ENCODE data around the gene TMEM128.
"Not testable (repeated sequence)": the region's sequence is repeated elsewhere in the genome, so short reads cannot be mapped to it uniquely, and the experiment has no call there.

Gene TMEM128

DNA sequence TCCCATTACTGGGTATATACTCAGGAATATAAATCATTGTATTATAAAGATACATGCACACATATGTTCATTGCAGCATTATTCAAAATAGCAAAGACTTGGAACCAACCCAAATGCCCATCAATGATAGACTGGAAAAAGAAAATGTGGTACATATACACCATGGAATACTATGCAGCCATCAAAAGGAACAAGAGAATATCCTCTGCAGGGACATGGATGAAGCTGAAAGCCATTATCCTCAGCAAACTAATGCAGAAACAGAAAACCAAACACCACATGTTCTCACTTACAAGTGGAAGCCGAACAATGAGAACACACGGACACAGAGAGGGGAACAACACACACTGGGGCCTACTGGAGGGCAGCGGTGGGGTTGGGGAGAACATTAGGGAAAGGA lies 9.7 kb upstream of the TMEM128 start:
- DNase-seq, result not testable (repeated sequence)

DNA sequence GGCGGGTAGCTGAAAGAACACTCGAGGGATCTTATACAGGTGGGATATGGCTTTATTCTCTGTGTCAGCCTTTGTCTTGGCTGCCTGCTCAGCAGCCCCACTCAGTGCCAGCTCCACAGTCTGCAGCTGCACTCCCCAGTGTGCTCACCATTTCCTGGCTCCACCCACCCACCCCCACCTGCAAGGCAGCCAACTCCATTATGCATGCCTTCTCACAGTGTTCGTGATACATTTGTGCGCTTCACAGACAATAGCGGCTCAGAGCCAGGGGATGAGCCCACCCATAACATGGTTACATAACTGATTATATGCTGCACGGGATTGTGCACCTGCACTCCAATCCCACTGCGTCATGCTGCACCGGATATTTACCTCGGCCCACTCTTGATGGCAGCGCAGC lies 8.8 kb upstream of the TMEM128 start:
- no peak for DNase-seq

DNA sequence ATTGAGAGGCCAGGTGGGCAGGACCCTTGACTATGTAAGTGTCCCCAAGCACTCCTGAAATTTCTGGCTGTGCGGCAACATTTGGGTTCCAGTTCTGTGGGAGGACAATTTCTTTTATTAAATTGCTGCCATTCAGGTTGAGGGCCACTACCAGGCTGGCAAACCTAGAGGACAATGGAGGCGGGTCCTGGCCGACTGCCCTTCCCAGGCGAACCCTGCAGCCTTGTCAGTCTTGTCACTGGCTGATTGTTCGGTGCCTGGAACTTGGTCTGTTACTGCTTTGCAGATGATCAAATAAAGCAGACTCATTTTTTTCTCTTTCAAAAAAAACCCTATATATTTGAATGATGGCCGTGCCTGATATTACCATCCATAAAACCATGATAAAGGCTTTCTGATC lies 6.6 kb upstream of the TMEM128 start:
- DNase-seq, result no peak

DNA sequence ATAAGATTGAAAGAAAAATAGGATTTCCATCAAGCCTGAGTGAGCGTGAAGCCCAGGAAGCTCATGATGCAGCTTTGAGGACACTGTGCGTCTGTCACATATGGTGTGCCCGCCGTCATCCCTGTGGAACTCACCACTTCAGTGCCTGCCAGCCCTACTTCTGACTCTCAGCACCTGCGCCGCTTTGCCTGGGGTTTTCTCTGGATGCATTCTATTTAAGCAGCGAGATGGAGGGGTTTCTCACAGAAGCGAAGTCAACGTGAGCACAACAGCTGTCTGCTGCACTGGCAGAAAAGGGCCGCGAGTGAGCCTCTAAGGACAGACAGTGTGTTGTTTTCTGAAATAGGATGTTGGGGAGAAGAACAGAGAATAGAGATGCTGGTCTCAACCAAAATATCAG lies 6.2 kb upstream of the TMEM128 start:
- no peak for DNase-seq

DNA sequence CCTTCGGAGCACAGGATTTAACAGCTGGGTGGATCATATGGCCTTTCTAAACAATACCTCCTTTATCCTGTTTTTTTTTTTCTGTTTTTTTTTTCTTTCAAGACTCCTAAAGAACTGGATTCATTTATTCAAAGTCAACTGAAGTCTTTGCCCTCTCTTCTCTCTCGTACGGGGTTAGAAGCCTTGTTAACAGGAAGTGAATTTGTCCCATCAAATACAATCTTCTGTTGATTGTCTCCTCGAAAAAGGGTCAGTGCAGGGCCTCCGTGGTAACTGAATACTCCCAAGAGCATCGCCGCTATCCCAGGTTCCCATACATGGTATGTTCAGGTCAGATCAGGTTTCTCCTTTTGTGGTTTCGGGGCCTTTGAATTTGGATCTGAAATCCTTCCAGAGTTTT lies 1.8 kb upstream of the TMEM128 start:
- no peak for DNase-seq

DNA sequence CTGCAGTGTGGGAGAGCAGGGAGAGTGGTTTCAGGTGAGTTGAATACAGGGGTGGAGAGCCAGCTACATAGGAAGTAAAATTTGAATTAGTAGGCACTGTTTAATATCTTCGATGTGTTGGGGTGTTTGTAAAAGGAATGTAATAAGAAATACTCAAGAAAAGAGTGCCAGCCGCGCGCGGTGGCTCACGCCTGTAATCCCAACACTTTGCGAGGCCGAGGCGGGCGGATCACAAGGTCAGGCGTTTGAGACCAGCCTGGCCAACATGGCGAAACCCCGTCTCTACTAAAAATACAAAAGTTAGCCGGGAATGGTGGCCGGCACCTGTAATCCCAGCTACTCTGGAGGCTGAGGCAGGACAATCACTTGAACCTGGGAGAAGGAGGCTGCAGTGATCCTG lies 1.3 kb upstream of the TMEM128 start:
- DNase-seq, result not testable (repeated sequence)

DNA sequence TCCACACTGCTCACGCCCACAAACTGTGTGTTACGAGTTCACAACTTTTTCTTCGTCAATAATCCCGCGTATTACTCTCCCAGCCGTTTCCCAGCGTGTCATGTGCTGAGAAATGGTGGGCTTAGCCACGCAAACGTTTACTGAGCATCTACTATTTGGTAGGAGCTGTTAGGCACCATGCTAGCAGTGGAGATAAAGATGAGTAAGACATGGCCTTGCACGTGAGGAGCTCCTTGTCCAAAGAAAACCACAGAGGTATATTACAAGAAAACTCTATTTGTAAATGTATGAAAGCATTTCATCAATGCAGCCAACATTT lies 821 bp upstream of the TMEM128 start:
- no peak for DNase-seq

DNA sequence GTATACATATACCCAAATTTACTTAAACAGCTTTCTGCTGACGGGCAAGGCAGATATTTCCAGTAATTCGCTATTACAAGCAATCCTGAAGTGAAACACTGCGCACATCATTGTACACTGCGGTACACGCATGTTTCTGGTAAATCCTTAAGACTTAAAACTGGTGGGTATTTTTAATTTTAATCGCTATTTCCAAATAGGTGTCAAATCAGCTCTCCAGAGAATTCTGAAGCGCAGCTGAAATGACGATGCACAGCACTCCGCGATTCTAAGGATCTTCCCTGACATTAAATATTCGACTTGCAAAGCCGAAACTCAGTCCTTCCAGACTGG lies 361 bp downstream of the TMEM128 start:
- no peak for DNase-seq

DNA sequence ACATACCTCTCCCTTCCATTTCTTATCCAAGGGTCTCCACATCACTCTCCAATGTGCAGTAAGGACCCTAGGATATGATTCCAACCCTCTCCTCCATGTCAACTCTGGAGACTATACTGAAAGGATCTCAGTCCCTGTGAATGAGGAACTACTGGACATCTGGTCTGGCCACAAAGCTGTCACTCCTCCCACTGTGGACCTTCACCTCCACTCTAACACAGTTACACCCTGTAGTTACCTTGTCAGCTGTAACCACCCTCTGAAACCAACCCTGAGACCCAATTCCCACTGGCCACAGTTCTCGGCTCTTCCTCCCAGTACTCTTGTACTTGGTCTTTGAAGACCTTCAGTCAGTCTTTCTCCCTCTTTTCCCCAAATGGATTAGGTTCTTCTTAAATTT lies 2.9 kb downstream of the TMEM128 start:
- no peak for DNase-seq

DNA sequence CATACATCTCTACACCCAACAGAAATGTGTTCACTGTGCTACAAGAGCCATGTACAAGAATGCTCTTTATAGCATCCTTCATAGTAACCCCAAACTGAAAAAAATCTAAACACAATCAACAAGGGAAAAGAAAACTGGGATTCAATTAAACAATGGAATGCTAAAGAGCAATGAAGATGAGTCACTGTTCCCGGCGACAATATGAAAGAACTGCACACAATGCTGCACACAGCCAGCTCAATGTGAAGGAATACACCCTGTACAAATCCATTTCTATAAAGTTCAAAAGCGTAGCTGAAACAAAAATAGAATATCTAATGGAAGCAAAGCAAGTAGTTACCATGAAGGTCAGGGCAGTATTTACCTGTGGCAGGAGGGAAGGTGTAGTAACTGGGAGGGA lies 8.5 kb downstream of the TMEM128 start:
- DNase-seq, result not testable (repeated sequence)

DNA sequence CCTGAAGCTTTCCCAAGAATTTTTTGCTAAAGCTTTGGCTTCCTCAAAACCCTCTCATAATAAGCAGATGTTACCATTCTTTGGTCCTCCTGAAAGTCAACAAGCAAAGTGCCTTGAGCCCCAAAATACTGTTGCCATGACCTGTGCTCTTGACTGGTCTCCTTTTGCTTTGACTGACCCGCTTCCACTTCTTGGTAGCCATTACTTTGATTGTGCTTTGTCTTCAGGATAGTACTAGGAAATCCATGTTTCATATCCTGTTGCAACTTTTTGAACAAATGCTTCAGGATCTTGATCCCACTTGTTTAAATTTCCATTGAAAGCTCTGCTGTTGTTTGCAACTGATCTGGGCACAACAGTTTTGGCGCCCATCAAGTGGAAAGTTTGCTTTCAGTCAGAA lies 14.4 kb downstream of the TMEM128 start:
- no peak for DNase-seq

DNA sequence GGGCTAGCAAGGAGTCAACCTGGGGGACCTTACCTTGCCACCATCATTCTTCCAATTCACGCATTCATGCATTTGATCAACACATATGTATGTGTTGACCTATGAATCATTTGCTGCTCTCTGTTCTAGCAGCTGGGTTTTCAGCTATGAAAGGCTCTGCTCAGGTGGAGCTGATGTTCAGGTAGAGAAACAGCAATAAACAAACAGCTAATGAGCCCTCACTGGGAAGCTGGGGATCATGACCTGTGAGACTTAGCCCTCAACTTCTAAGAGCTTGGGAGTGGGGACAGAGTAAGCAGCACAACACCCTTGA lies 19.7 kb downstream of the TMEM128 start:
- DNase-seq, result no peak

DNA sequence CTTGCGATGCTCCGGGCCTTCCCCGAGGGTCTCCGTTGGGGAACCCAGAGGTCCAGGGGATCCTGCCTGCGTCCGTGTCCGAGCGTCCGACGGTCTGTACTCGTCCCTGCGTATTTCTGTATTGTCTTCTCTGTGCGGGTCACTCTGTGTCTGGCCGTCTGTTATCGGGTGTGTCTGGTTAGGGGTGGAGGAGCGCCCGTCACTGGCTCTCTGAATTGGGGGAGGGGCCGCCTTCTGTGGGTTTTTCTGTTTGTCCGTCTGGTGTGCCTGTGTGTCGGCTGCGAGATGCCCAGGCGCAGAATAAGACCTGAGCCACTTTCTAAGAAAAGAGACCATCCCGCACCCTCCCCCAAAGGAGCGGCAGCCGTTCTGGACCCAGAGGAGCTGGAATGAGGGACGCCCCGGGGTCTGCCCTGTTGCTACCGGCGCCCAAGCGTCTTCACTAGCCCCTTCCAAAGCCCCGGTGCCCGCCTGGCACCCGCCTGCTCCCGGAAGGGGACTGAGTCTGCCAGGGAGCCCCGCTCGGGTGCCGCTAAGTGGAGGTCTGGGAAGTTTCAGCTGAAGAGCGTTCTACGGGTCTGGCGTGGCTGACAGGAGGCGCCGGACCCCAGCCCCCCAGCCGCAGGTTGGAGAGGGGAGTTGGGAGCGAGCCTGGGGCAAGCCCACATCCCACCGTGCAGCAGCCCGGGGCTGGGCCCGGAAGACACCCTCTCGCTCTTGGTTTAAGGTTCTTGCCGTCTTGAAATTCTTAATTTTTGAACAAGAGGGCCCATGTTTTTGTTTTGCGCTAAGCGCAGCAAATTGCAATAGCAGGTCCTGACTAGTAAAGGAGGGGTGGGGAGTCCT lies 20.3 kb downstream of the TMEM128 start:
- DNase-seq, result no peak

DNA sequence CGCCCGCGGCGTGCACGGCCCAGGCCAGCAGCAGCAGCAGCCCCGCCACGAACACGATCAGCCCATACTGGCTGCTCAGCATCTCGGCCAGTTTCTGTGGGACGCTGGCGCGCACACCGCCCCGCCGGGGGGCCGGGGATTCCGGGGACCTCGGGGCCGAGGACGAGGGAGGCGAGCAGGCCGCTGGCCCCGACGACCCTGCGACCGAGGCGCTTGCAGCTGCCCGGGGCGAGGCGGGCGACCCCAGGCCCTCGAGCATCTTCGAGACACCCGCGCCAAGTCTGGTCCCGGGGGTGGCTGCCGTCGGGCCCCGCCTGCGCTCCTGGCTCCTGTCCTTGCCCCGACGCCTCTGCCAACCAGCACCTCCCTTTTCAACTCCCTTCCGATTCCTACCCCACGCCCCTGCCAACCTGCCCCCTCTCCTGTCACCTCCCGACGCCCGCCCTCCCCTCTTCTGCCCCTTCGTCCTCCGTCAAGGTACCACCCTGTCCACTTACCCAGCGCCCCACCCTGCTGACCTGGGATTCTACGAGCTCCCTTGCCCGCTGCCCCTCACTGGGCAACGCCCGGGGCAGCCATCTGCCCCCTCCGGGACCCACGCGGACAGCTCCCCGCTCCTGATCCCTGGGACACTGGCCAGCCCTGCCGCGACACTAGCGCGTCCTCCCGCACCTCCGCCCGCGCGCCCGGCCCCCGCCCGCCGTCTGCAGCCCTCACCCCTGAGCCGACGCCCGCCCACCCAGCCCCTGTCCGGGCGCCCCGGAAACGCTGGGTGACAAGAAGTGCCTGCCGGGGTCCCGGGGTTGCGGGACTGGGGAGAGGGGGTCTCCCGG lies 21.2 kb downstream of the TMEM128 start, which contains the start of gene OTOP1:
Gene OTOP1 (minus strand): TSS at position 324 of the 833 bp plus-strand sequence. CDS start 65 bp downstream, at position 259.
- DNase-seq, result no peak

DNA sequence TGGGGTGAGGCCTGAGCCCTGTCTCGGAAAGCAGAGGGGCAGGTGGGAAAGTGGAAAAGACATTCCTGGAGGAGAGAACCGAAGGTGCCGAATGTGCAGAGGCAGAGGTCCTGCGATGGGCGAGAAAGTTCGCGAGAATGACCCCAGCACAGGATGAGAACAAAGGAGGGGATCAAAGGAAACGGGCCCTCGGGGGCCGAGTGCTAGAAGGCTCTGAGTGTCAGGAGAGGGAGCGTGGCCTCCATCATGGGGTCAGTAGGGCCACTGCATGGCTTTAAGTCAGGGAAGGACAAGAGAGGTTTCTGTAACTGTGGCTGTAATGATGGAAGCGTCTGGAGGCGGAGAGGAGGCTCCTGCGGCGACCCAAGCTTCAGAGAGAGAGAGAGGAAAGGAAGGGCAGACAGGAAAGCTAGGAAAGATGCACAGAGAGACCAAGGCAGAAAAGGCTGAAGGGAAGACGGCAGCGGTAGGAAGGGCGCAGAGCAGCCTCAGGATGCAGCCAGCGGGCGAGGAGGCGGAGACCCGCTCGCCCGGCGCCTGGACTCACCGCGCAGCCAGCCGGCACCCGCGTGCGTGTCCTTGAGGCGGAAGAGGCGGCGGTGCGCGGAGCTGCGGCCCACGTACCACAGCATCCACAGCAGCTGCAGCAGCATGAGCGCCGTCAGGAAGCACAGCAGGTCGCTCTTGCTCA lies 22.0 kb downstream of the TMEM128 start:
- no peak for DNase-seq

DNA sequence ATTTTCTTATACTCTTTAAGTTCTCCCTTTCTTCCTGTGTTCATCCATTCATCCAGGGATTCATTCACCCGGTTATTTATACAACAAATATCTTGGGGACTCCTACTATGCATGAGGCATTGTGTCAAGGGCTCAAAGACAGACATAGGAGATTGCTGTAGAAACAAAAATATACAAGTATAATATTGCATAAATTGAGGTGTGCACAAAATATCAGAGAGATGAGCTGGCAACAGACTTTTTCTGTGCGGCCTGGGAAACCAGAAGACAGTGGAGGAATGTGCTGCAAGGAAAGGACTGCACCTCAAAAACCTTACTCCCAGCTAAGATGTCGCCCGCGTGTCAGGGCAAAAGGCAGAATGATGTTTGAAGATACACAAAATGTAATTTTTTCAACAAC lies 30.9 kb downstream of the TMEM128 start:
- no peak for DNase-seq

DNA sequence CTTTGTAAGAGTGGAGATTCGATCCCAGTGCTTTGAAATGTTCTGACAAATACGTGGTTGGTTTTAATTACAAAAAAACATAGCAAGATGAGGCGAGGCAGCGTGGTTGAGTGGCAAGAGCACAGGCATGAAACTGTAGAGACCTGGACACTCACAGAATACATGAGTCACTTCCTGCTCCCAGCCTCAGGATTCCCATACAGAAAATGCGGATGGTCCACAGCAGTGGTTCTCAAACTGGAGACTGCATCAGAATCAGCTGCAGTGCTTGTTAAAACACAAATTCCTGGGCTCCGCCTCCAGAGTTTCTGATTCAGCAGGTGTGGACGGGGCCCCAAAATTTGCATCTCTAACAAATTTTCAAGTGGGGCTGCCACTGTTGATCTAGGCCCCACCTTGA lies 31.4 kb downstream of the TMEM128 start:
- no peak for DNase-seq

DNA sequence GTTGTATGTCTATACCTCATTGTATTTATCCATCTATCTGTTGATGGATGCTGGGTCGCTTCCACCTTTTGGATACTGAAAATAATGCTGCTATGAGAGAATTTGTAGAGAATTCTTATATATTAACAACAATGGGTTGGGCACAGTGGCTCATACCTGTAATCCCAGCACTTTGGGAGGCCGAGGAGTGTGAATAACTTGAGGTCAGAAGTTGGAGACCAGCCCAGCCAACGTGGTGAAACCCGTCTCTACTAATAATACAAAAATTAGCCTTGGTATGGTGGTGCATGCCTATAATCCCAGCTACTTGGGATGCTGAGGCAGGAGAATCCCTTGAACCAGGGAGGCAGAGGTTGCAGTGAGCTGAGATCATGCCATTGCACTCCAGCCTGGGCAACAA lies 34.3 kb downstream of the TMEM128 start:
- not testable (repeated sequence) for DNase-seq

DNA sequence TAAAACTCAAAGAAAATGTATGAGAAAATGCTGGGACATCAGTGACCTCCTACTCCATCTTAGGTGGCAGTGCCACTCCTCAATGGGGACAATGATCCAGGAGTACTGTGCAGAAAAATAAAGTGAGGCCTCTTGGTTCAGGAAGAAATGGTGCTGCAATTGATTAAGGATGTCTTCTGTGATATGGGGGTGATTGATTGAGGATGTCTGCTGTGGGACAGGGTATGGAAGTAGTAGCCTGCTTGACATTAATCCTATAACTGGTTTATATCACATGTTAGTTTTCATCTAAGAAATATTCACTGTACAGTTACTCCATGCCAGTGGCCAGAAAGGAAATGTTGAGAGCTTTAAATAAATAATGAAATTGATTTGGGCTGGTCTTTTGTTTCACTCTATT lies 41.8 kb downstream of the TMEM128 start:
- DNase-seq, result no peak

DNA sequence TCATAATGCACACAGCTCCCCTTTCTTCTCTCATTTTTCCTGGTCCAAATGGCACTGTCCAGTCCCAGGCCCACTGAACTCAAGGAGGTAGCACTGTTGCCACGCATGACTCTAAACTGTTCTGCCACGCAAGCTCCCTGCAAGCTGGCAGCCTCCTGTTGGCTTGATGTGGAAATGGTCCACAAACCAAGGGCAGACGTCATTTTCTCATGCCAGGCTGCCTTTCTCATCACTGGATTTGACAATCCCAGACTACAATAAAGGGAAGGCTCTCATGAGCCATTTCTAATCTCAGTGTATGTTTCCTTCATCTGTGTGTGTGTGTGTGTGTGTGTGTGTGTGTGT lies 43.6 kb downstream of the TMEM128 start:
- no peak for DNase-seq

DNA sequence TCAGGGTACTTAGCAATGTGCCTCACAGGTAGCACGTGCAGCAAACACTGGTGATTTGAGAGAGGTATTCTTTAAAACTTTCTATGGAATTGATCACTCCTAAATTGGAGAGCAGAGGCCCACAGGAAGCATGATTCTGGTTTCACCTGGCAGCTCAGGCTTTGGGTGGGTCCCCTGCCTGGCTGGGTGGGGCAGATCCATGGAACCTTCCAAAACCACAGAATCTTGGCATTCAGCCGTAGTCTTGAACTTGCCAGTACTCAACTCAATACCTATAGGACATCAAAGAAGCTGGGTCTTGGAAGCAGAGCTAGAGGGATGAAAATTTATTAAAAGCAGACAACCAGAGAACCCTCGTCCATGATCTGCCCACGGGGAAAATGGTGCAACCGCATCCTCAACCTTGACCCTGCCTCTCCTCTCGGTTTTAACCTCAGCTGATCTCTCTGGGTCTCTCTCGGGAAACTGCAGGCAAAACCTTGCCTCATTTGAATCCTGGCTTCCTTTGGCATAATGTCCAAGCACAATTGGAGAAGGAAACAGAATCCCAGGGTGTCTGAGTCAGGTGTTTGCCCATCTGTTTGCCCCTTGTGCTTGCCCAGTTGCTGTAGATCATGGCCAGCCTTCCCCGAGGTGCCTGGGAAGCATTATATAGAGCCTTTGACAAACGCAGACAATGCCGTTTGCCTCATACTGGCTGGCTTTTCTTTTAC lies 44.2 kb downstream of the TMEM128 start:
- no peak for DNase-seq

DNA sequence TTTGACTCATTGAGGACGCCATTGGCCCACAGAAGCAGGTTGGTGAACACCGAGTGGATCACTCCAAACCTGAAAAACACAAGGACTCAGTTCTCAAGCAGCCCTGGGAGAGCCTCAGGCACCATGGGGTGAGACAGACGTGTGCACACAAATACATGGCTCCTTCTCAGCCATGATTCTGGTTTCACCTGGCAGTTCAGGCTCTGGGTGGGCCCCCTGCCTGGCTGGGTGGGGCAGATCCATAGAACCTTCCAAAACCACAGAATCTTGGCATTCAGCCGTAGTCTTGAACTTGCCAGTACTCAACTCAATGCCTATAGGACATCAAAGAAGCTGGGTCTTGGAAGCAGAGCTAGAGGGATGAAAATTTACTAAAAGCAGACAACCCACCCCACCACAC lies 45.5 kb downstream of the TMEM128 start:
- no peak for DNase-seq

DNA sequence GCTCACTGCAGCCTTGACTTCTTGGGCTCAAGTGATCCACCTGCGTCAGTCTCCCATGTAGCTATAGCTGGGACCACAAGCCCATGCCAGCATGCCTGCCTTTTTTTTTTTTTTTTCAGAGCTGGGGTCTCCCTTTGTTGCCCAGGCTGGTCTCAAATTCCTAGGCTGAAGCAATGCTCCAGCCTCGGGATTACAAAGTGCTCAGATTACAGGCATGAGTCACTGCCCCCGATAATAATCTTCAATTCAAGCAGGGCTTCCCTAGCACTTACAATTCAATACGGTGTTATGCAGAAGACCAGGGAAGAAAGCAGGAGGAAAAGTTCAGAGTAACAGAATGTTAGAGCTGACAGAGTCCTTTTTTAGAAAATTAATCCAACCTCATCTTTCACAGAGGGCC lies 47.4 kb downstream of the TMEM128 start:
- no peak for DNase-seq
